Thyroid gland (tissue), 4 donors: ENCODE data around the gene TNIP3. TPM values are rescaled to one million over a fixed set of nuclear protein-coding genes. Genes with fewer than 3 reads are reported as not detected.

Experiments
- DNase-seq, 2 donors: peaks; one replicate each; pipeline ENCODE4 v3.0.0-alpha.2; 2019
- H3K27ac ChIP-seq, 3 donors: fragments of 200-600 bp; sonication (generic); 1 replicate in 2 of 3; 2 replicates in 1 of 3; pipeline ENCODE4 v1.5.1; 2016 to 2019; ENCODE audit warnings: mild to moderate bottlenecking in 1 of 3, moderate library complexity in 1 of 3
- H3K27me3 ChIP-seq: fragments of 200-600 bp; sonication (generic); one replicate; pipeline ENCODE4 v1.5.1; 2019
- H3K36me3 ChIP-seq, 2 donors: fragments of 200-600 bp; sonication (generic); one replicate each; pipeline ENCODE4 v1.5.1; 2016 to 2019
- H3K4me1 ChIP-seq, 2 donors: fragments of 200-600 bp; sonication (generic); one replicate each; pipeline ENCODE4 v1.5.1; 2017 to 2019
- H3K4me3 ChIP-seq, 3 donors: fragments of 200-600 bp; sonication (generic); replicated peaks in 1 of 3; 1 replicate in 2 of 3; 2 replicates in 1 of 3; pipeline ENCODE4 v1.5.1; 2016; ENCODE audit warnings: mild to moderate bottlenecking in 1 of 3
- H3K9me3 ChIP-seq: fragments of 200-600 bp; sonication (generic); one replicate; pipeline ENCODE4 v1.5.1; 2017
- POLR2A ChIP-seq, 2 donors: fragments of 450-650 bp; IDR thresholded peaks; one replicate each; pipeline ENCODE4 v1.6.1; 2017; ENCODE audit warnings: antibody characterized with exemption in 2 of 2, mild to moderate bottlenecking in 2 of 2, moderate library complexity in 1 of 2
- WGBS, 2 donors: methylation state at CpG; one replicate each; pipeline ENCODE4 v1.1.5; 2017; 5-methylcytosine and 5-hydroxymethylcytosine counted together
- intact Hi-C: fragments of 100-400 bp; cut with DNase I; formaldehyde crosslinking; loops from one replicate; pipeline ENCODE4 v1.15.1; 2023
- total RNA-seq, 4 donors: library from RNA; depleted of rRNA; stranded (reverse); fragments of >200 nt; gene quantifications; one replicate each; pipeline ENCODE4 v1.2.3, GENCODE V29; 2016
- TF ChIP-seq, protein P1 (sequence below), 6 experiments: fragments of 200-600 bp in 3 of 6; fragments of 450-650 bp in 3 of 6; sonication (generic) in 3 of 6; IDR thresholded peaks; one replicate each; pipeline ENCODE4 v1.5.1; 2016 to 2019; ENCODE audit warnings: antibody characterized with exemption in 6 of 6, mild to moderate bottlenecking in 2 of 6, inconsistent platforms in 1 of 6, moderate library complexity in 1 of 6

TNIP3 gene
- total RNA-seq, 4 donors from 2014 or later: not detected

- Histone ChIP-seq H3K36me3 (no peaks in the 10 kb centered on the region), H3K4me1 (no peaks in the 10 kb centered on the region), H3K9me3 (no peaks in the 10 kb centered on the region), H3K27ac (no peak overlapping the region), H3K4me3 (no peak overlapping the region), H3K27me3 (no peaks in the 10 kb centered on the region)
- DNase-seq: no peak
- no peak for TF ChIP-seq POLR2A (IDR thresholded peaks at IDR 0.05)
- TF ChIP-seq, protein P1, sequence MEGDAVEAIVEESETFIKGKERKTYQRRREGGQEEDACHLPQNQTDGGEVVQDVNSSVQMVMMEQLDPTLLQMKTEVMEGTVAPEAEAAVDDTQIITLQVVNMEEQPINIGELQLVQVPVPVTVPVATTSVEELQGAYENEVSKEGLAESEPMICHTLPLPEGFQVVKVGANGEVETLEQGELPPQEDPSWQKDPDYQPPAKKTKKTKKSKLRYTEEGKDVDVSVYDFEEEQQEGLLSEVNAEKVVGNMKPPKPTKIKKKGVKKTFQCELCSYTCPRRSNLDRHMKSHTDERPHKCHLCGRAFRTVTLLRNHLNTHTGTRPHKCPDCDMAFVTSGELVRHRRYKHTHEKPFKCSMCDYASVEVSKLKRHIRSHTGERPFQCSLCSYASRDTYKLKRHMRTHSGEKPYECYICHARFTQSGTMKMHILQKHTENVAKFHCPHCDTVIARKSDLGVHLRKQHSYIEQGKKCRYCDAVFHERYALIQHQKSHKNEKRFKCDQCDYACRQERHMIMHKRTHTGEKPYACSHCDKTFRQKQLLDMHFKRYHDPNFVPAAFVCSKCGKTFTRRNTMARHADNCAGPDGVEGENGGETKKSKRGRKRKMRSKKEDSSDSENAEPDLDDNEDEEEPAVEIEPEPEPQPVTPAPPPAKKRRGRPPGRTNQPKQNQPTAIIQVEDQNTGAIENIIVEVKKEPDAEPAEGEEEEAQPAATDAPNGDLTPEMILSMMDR (IDR thresholded peaks at IDR 0.05): no peak
- intact Hi-C loops: no loop called here
Measured at GRCh38 chr4:121166976-121167375, 2.9 kb upstream of the TNIP3 start.

DNA sequence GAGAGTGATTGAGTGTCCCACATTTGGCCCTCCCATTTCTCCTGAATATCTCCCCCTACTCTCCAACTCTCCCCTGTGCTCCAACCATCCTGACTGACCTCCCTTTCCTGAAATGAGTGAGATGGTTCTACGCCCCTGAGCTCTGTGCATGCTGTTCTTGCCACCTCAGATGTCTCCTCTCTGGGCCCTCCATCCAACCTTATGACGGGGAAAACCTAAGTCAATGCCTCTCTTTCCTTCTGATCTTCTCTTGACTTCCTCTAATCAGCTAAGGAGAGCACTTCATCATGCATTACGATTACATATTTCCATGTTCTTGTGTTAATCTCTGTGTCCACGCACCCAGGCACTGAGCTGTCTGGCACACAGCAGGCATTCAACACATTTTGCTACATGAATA lies 1.1 kb upstream of the TNIP3 start:
- H3K27me3 ChIP-seq: no peaks in the 10 kb centered on the region
- intact Hi-C loops: no loop called here
- 90 to 93% methylated on average over 4 of the region's 4 CpGs for WGBS, 2 donors

GRCh38 chr4:121156822-121157769 lies 7.0 kb downstream of the TNIP3 start:
- peak; percentile 15 to 18 for DNase-seq
- 2 to 3% methylated on average over 32 of the region's 32 CpGs for WGBS, 2 donors
- Histone ChIP-seq H3K4me1 (no peaks in the 10 kb centered on the region), H3K9me3 (no peaks in the 10 kb centered on the region), H3K4me3 (peak overlapping the region in 2 of 3 donors; percentile 16 to 51), H3K36me3 (no peaks in the 10 kb centered on the region), H3K27me3 (no peaks in the 10 kb centered on the region), H3K27ac (no peak overlapping the region)
- intact Hi-C loops: no loop called here
- no peak for TF ChIP-seq POLR2A (IDR thresholded peaks at IDR 0.05)
- TF ChIP-seq, protein P1 (IDR thresholded peaks at IDR 0.05): no peak

More for the DNA sequence above, 1.1 kb upstream of the TNIP3 start:
- no peaks in the 10 kb centered on the region for H3K9me3 ChIP-seq
- H3K36me3 ChIP-seq: no peaks in the 10 kb centered on the region
- no peak overlapping the region for H3K4me3 ChIP-seq
- DNase-seq: no peak
- TF ChIP-seq POLR2A (IDR thresholded peaks at IDR 0.05): no peak
- TF ChIP-seq, protein P1 (IDR thresholded peaks at IDR 0.05): no peak
- H3K27ac ChIP-seq: no peak overlapping the region
- H3K4me1 ChIP-seq: no peaks in the 10 kb centered on the region

DNA sequence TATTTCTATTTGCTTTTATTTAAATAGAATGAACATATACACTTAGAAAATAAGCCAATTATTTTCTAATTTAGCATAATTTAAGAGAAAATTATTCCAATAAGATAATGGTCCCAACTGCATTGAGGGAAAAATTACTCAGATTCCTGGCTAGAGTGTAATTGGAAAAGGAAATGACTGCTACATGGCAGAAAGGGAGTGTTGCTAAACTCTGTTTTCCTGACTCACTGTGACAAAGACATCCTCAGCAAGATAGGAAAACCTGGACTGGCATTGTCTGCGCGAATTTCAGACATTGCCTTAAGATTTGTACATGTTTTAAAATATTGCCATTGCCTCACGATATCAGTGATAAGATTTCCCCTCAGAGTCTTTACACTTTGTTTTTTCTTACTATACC lies 8.2 kb downstream of the TNIP3 start:
- no peak overlapping the region for H3K4me3 ChIP-seq
- H3K27me3 ChIP-seq: no peaks in the 10 kb centered on the region
- TF ChIP-seq, protein P1 (IDR thresholded peaks at IDR 0.05): no peak
- no peak for TF ChIP-seq POLR2A (IDR thresholded peaks at IDR 0.05)
- no peaks in the 10 kb centered on the region for H3K36me3 ChIP-seq
- DNase-seq: no peak
- no peak overlapping the region for H3K27ac ChIP-seq
- no peaks in the 10 kb centered on the region for H3K4me1 ChIP-seq
- no peaks in the 10 kb centered on the region for H3K9me3 ChIP-seq
- 70 to 78% methylated on average over 3 of the region's 3 CpGs for WGBS, 2 donors
- intact Hi-C loops: no loop called here

- Histone ChIP-seq H3K36me3 (no peaks in the 10 kb centered on the region), H3K27me3 (no peaks in the 10 kb centered on the region), H3K27ac (no peak overlapping the region), H3K4me1 (no peaks in the 10 kb centered on the region), H3K9me3 (no peaks in the 10 kb centered on the region), H3K4me3 (no peak overlapping the region)
- DNase-seq: no peak
- TF ChIP-seq, protein P1 (IDR thresholded peaks at IDR 0.05): no peak
- no peak for TF ChIP-seq POLR2A (IDR thresholded peaks at IDR 0.05)
- WGBS, 2 donors: 70 to 82% methylated on average over 4 of the region's 4 CpGs
- intact Hi-C loops: no loop called here
Measured at GRCh38 chr4:121154103-121154515, 10.0 kb downstream of the TNIP3 start.
